GM19043 (cell line): Measurements from ENCODE around the gene TNNC1.

Experiments used
- ATAC-seq: cut with Tn5 transposase; IDR thresholded peaks from one replicate; pipeline ENCODE4 v1.9.1; 2021; ENCODE audit warnings: low read depth; ENCODE audit not compliant: unreplicated experiment

The TNNC1 gene

DNA sequence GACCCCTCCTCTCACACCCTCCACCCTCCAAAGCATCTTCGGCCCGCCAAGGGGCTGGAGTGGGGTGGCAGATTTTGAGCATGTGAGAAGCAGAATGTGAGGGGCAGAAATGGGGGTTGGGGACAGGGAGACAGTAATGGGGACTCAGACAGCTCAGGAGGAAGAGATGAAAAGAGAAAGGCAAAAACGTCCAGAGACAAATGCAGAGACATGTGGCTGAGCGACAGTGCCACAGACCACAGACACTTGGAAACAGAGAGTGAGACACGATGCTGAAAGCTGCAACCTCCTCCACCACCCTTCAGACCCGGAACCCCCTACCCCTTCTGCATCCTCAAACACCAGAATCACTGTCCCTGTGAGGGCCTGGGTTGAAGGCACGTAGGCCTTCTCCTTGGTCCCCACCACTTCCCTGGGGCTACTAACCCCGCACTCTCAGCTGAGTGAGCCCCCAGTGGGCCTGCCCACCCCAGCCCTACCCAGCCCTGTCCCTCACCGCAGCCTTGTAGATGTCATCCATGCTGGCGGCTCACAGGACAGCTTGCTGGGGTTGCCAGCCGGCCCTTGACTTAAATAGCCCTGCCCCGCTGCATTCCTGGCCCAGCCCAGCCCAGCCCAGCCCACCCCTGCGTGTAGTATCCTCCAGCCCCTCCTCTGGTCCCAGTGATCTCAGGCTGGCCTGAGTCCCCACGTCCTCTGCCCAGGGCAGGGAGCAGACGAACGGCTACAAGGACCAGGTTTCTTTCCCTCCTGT is at the start of gene TNNC1:
TNNC1 (minus strand) TSS at position 546 of the 754 bp plus-strand sequence; CDS start at position 520, 26 bp downstream.
- ATAC-seq, result no peak

- no peak for ATAC-seq
Measured at GRCh38 chr3:52502808-52503350, 49.0 kb upstream of the TNNC1 start.

DNA sequence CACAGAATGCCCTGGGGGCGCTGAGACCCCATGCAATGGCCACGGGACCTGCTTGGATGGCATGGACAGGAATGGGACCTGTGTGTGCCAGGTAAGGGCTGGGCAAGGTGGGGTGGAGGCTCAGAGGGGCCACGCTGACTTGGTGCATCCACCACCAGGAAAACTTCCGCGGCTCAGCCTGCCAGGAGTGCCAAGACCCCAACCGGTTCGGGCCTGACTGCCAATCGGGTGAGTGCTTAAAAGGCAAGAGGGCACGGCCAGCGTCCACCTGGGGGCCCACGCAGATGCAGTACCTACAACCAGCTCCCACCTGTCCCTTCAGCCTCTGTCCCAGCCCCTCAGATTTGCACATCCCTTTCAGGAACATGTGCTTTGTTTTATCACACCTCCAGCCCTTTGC is 48.2 kb upstream of the TNNC1 start:
- no peak for ATAC-seq

DNA sequence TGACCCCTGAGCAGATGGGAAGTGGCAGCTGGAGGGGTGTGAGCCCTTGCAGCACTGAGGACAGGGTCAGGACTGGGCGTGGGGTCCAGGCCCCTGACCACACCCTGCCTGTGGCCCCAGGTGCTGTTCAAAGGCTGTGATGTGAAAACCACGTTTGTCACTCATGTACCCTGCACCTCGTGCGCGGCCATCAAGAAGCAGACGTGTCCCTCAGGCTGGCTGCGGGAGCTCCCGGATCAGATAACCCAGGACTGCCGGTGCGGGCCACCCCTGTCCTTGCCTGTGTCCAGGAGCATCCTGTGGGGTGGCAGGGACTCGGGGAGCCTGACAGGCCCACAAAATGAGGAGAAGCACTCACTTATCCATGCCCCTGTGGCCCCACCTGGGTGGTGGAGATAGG is 47.2 kb upstream of the TNNC1 start:
- no peak for ATAC-seq

GRCh38 chr3:52498137-52499054 is 44.6 kb upstream of the TNNC1 start:
- no peak for ATAC-seq

- no peak for ATAC-seq
Measured at GRCh38 chr3:52495777-52496602, 42.1 kb upstream of the TNNC1 start.

- no peak for ATAC-seq
Measured at GRCh38 chr3:52494886-52495495, 41.1 kb upstream of the TNNC1 start, which contains the start of gene STAB1. Gene STAB1 (plus strand): TSS chr3:52495338. CDS start chr3:52495414, 76 bp downstream.

GRCh38 chr3:52494445-52494844 is 40.6 kb upstream of the TNNC1 start:
- ATAC-seq, result no peak

DNA sequence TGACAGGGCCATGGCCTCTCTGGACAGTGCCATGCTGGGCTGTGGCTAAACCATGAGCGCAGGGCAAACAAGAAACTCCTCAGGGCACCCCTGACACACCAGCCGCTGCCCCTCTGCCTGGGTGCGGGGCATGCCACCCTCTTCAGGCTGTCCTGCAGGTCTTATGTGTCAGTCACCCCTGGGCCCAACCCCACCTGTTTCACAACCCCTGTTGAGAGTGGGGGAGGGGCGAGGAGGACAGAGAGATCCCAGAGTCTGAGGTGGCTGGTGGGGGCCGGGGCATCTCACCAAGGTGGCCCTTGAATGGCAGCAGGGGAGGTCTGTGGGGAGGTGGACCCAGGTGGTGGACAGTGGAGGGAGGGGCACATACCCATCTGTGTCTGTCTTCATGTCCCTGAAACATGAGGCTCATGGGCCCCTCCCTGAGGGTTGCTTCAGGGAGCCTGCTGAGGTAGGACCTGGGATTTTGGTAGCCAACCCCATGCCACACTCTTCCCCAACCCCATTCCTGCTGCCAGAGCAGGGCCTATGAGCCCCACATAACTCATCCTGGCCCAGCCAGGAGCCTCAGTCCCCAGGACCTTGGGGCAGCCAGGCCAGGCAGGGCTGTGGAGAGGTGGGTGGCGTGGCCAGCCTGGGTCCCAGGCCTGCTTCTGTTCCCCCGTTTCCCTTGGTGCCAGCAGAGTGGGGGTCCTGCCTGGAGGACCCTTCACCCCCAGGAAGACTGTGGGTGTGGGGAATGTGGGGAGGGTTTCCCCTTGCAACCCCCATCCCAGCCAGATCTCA is 39.6 kb upstream of the TNNC1 start:
- ATAC-seq, result no peak

- ATAC-seq, result no peak
Measured at GRCh38 chr3:52492059-52492458, 38.2 kb upstream of the TNNC1 start.

- ATAC-seq, result no peak
Measured at GRCh38 chr3:52490939-52491526, 37.2 kb upstream of the TNNC1 start.

GRCh38 chr3:52490035-52490938 is 36.4 kb upstream of the TNNC1 start:
- ATAC-seq, result no peak

GRCh38 chr3:52489453-52489852 is 35.6 kb upstream of the TNNC1 start:
- ATAC-seq, result no peak

DNA sequence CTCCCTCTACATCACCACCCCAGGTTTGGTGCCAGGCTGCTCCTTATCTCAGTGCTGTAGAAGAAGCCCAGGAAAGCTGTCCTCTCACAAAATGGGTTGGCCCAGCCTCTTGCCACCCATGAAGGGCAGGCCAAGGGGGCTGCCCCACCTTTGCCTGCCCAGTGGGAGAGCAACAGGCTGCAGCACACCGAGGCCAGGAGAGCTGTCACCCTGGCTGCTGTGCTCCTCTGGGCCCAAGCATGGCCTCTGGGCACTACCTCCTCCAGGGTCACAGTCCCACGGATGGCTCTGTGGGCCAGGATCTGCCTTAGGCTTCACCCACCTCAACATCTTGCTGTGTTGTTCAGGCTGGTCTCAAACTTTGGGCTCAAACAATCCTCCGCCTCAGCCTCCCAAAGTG is 34.9 kb upstream of the TNNC1 start:
- no peak for ATAC-seq

GRCh38 chr3:52487788-52488691 is 34.2 kb upstream of the TNNC1 start:
- no peak for ATAC-seq

DNA sequence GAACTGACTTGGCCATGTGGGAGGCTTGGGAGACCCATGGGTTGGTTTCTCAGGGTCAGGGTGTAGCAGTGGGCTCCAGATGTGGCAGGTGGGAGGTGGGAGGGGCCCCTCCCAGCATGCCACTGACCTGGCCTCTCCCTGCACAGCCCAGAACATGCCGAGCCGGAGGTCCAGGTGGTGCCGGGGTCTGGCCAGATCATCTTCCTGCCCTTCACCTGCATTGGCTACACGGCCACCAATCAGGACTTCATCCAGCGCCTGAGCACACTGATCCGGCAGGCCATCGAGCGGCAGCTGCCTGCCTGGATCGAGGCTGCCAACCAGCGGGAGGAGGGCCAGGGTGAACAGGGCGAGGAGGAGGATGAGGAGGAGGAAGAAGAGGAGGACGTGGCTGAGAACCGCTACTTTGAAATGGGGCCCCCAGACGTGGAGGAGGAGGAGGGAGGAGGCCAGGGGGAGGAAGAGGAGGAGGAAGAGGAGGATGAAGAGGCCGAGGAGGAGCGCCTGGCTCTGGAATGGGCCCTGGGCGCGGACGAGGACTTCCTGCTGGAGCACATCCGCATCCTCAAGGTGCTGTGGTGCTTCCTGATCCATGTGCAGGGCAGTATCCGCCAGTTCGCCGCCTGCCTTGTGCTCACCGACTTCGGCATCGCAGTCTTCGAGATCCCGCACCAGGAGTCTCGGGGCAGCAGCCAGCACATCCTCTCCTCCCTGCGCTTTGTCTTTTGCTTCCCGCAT is 33.4 kb upstream of the TNNC1 start:
- ATAC-seq, result no peak
